Activated T-helper 1 cell treated with anti-CD3 and anti-CD28 coated beads, Interleukin-12 subunit alpha, Interleukin-12 subunit beta, Interleukin-2, Interleukin-4 antibody, amounts not matched to agents 30 ng/mL and 10 ng/mL and 1 ng/mL, durations not matched to agents 14 hours and 24 hours and 36 hours (primary cell): ENCODE measurements around the gene MVB12B. TPM values are rescaled to one million over a fixed set of nuclear protein-coding genes. Genes with fewer than 3 reads are reported as not detected.

ENCODE experiments used
- DNase-seq: peaks from one replicate; pipeline ENCODE4 v3.0.0; 2021; ENCODE audit warnings: low spot score
- H3K27ac Mint-ChIP-seq: one replicate; pipeline ENCODE4 v1.8.0; 2021; ENCODE audit warnings: mild to moderate bottlenecking, mixed read lengths
- H3K27me3 Mint-ChIP-seq: one replicate; pipeline ENCODE4 v1.8.0; 2022; ENCODE audit warnings: mild to moderate bottlenecking, moderate library complexity, mixed read lengths; ENCODE audit not compliant: insufficient read depth
- H3K36me3 Mint-ChIP-seq: one replicate; pipeline ENCODE4 v1.8.0; 2021; ENCODE audit warnings: low read depth, mixed read lengths
- H3K4me1 Mint-ChIP-seq: one replicate; pipeline ENCODE4 v1.8.0; 2021; ENCODE audit warnings: low read depth, mixed read lengths
- H3K4me3 Mint-ChIP-seq: one replicate; pipeline ENCODE4 v1.8.0; 2021; ENCODE audit warnings: mild to moderate bottlenecking, moderate library complexity, mixed read lengths
- H3K9me3 Mint-ChIP-seq: one replicate; pipeline ENCODE4 v1.8.0; 2021; ENCODE audit warnings: mixed read lengths
- intact Hi-C: fragments of 100-400 bp; cut with micrococcal nuclease; formaldehyde crosslinking; loops from one replicate; pipeline ENCODE4 v1.15.1; 2024
- total RNA-seq: library from RNA; stranded (reverse); gene quantifications from 2 replicates; pipeline ENCODE4 v1.2.3, GENCODE V29; 2022

The MVB12B gene
- total RNA-seq, 1 donor from 2014 or later, result 1.1 TPM

DNA sequence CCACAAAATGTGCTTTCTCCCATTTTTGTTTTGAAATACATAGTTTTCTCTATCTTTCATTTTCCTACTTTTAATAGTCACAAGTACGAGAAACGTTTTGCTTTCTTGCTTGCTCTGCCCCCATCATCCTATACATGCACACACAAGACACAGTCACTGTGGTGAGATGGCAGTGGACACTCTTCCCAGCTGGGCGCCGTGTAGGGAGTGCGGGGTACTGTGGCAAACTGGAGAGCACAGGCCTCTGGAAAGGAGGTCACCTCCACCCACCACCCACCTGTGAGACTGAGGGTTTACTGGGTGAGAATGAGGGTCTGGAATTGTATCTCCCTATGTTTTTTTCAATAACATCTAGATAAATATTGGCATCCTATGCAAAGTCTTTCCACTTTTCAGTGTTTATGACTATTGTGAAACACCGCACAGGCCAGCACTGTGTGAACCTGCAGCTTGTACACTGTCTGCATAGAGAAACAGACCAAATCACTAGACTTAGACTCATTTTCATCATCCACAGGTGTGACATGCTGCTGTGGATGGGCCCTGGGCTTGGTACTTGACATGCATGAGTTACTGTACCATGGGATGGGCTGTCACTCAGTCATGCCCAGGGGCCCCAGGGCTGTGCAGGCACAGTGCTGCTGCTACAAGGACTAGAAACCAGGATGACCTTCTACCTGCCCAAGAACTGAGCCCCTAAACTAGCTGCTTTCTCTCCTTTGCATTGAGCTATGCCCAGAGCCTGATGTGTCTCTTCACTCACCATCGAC lies 169.0 kb downstream of the MVB12B start:
- intact Hi-C loops, result loop anchor here (5.0 to 10.0 kb wide), 2 partner anchors 287 to 351 kb away; no protein-coding TSS in a partner anchor

DNA sequence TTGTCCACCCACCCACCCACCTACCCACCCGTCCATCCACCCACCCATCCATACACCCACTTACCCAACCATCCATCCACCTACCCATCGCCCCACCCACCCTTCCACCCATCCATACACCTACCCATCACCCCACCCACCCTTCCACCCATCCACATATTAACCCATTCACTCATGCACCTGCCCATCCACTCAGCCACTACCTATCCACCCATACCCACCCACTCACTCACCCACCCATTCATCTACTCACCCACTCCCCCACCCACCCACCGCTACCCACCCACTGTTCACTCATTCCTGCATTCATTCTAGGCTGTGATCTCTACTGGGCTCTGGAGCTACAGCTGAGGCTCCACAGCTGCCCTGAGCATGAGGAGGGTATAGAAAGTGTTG lies 169.6 kb downstream of the MVB12B start:
- H3K4me3 Mint-ChIP-seq, result no peak overlapping the region
- H3K27me3 Mint-ChIP-seq, result peaks cover 21% of the 10 kb centered on the region
- H3K36me3 Mint-ChIP-seq, result no peaks in the 10 kb centered on the region
- H3K9me3 Mint-ChIP-seq, result no peaks in the 10 kb centered on the region
- intact Hi-C loops, result loop anchor here (5.0 to 10.0 kb wide), 2 partner anchors 286 to 351 kb away; no protein-coding TSS in a partner anchor
- no peaks in the 10 kb centered on the region for H3K4me1 Mint-ChIP-seq
- no peak overlapping the region for H3K27ac Mint-ChIP-seq
- no peak for DNase-seq

More for the DNA sequence above, 169.0 kb downstream of the MVB12B start:
- Mint-ChIP-seq H3K4me1 (no peaks in the 10 kb centered on the region), H3K9me3 (no peaks in the 10 kb centered on the region), H3K36me3 (no peaks in the 10 kb centered on the region), H3K27ac (no peak overlapping the region), H3K27me3 (peaks cover 18% of the 10 kb centered on the region), H3K4me3 (no peak overlapping the region)
- no peak for DNase-seq

DNA sequence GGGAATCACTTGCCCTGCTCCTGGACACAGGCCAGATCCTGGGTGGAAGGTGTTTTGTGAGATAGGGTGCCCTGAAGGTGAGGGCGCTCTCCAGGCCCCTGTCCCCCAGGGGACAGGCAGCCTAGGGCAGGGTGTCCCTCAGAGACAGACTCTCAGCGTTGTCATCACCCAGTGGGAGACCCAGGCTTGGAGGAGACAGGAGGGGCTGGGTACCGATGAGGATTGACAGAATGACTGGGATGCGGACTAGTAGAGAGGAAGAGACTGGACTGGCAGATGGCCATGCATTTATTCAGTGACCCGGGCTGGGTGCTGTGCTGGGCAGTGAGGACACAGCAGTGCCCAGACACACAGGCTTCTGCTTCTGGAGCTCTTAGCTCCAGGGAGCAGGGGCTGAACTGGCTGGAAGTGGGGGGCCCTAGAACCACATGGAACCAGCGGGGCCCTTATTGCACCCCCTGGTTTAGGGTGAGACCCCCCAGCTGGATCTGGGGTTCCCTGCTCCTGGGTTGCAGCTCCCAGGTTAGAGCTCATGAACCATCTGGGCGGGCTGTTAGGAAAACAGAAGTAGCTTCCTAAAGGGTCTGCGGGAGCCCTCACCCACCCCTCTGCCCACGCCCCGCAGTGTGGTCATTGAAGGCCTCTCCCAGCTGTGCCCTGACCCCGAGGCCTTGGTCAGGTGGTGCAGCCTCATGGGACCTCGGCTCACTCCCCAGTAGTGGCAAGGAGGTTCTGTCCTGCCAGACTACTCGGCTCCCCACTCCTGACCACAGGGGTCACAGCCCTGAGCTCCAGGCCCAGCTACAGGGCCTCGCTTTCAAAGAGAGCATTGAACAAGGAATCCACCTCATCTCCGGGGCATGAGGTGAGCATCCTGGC lies 170.4 kb downstream of the MVB12B start:
- Mint-ChIP-seq H3K27ac (no peak overlapping the region), H3K36me3 (no peaks in the 10 kb centered on the region), H3K4me1 (no peaks in the 10 kb centered on the region), H3K4me3 (no peak overlapping the region), H3K27me3 (peaks cover 18% of the 10 kb centered on the region), H3K9me3 (no peaks in the 10 kb centered on the region)
- intact Hi-C loops, result loop anchor here (5.0 to 10.0 kb wide), 2 partner anchors 285 to 352 kb away; no protein-coding TSS in a partner anchor
- DNase-seq, result no peak

DNA sequence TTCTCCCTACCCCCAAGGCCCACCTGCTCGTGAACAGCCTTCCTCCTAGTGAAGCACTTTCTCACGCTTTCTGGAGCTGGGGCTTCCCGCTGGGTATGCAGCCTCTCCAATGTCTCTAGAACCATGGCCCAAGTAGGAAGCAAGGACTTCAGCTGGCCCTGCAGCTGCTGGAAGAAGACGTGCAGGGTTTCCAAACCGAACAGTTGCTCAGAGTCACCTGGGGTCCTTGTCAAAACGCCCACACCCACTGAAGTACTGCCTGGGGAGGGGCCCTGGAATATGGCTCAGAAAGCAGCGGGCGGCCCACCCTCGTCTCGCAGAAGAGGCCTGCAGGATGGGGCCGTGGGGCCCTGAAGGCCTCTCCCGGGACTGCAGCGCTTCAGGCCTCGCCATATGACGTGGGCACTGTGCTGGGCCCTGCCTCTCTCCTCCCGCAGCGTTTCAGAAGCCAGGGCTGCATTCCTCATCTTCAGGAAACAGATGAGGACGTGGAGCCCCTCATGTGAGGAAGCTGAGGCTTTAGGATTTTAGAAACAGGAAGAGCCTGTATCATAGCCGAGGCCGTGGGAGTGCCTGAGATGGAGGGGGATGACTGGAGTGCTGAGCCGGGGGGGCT lies 171.1 kb downstream of the MVB12B start:
- intact Hi-C loops, result loop anchor here (5.0 to 10.0 kb wide), 2 partner anchors 285 to 353 kb away; no protein-coding TSS in a partner anchor
- Mint-ChIP-seq H3K36me3 (no peaks in the 10 kb centered on the region), H3K27ac (no peak overlapping the region), H3K4me1 (no peaks in the 10 kb centered on the region), H3K9me3 (no peaks in the 10 kb centered on the region), H3K4me3 (no peak overlapping the region), H3K27me3 (peaks cover 18% of the 10 kb centered on the region)
- no peak for DNase-seq

DNA sequence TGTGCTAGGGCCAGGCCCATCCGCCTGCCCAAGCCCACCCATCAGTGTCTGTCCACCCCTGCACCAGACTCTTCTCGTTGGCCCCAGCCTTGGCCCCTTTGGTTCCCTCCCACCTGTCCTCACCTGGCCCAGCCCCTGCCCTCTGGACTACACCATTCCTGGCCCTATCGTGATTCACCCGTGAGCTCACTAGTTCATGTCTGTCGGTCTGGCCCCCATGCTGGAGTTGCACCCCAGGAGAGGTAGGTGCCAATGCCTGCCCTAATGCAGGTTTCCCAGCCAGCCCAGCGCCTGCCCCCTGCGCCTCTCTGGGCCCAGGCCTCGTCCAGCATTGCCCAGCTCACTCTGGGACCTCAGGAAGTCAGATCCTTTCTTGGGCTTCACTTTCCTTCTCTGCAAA lies 171.7 kb downstream of the MVB12B start:
- DNase-seq, result no peak
- H3K36me3 Mint-ChIP-seq, result no peaks in the 10 kb centered on the region
- peaks cover 18% of the 10 kb centered on the region for H3K27me3 Mint-ChIP-seq
- H3K9me3 Mint-ChIP-seq, result no peaks in the 10 kb centered on the region
- H3K4me1 Mint-ChIP-seq, result no peaks in the 10 kb centered on the region
- no peak overlapping the region for H3K27ac Mint-ChIP-seq
- intact Hi-C loops, result loop anchor here (5.0 to 10.0 kb wide), 2 partner anchors 284 to 354 kb away; no protein-coding TSS in a partner anchor
- H3K4me3 Mint-ChIP-seq, result no peak overlapping the region

DNA sequence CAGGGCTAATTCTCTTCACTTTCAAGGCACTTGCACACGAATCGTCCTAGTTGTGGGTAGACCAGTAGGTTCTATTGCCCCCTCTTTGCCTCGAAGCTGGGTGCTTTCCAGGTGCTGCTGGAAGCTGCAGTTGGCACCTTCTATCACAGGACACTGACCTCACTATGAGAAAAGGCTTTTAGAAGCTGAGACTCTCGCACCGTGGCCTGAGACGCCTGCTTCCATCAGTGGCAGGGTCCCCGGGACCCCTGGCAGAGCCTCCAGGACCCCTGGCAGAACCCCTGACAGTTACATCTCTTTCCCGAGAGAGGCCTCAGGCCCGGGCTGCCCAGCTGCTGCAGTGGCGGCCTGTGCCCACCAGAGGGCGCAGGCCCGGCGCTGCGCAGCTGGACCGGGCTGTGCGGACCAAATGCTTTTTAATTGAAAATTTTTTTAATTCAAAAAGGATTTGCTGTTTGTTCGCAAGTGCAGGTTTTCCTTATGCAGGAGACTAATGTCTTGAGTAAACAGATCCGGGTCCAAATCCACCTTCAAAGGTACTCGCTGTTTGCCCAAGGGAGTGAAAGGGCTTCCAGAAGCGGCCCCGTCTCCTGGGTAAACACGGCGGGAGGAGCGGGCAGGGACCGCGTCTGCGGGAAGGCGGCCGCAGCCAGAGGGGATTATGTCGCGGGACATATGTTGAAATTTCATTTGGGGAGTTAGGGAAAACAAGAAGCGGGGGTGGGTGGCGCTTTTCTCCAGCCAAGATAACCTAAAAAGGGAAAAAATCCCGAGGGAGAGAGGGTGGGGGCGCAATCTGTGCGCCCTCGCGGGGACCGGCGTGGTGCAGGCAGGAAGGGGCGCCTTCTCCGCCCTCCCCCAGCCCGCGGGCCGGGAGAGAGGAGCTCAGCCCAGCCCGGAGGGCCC lies 172.6 kb downstream of the MVB12B start:
- Mint-ChIP-seq H3K27me3 (peaks cover 18% of the 10 kb centered on the region), H3K36me3 (no peaks in the 10 kb centered on the region), H3K4me1 (no peaks in the 10 kb centered on the region), H3K4me3 (peak overlapping the region; percentile 49), H3K9me3 (no peaks in the 10 kb centered on the region), H3K27ac (no peak overlapping the region)
- peak; percentile 10 for DNase-seq
- intact Hi-C loops, result loop anchor here (1.0 to 10.0 kb wide), 3 partner anchors 59 to 354 kb away; no protein-coding TSS in a partner anchor

DNA sequence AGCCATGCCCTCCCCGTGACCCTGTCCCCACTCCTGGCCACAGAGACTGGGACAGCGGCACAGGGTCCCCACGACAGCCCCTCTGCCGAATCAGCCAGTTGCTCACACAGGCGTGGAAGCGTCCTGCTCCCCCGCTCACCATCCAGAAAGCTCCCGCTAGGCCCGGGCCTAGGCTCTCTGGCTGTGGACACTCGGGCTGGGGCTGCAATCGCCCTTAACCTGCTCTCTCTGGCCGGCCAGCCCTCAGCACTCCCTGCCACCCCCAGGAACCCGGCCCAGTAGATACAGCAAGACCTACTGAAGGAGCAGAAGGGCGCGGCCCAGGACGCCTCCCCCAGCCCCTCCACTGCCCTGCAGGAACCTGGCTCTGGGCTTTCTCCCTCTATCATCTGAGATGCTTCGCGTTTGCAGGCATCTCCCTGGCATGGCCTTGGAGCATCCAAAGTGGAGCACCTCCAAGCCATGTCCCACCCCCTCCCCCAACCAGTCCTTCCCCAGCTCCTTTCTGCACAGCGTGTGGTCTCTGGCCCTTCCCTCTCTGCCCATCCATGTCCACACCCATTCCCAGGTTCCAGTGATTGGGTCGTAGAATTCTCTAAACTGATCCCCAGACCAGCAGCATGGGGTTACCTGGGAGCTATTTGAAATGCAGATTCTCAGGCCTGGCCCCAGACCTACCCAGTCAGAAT lies 173.4 kb downstream of the MVB12B start:
- Mint-ChIP-seq H3K36me3 (no peaks in the 10 kb centered on the region), H3K9me3 (no peaks in the 10 kb centered on the region), H3K27ac (no peak overlapping the region), H3K4me1 (no peaks in the 10 kb centered on the region), H3K4me3 (no peak overlapping the region), H3K27me3 (peaks cover 18% of the 10 kb centered on the region)
- DNase-seq, result no peak
- intact Hi-C loops, result loop anchor here (1.0 to 10.0 kb wide), 3 partner anchors 58 to 355 kb away; no protein-coding TSS in a partner anchor

DNA sequence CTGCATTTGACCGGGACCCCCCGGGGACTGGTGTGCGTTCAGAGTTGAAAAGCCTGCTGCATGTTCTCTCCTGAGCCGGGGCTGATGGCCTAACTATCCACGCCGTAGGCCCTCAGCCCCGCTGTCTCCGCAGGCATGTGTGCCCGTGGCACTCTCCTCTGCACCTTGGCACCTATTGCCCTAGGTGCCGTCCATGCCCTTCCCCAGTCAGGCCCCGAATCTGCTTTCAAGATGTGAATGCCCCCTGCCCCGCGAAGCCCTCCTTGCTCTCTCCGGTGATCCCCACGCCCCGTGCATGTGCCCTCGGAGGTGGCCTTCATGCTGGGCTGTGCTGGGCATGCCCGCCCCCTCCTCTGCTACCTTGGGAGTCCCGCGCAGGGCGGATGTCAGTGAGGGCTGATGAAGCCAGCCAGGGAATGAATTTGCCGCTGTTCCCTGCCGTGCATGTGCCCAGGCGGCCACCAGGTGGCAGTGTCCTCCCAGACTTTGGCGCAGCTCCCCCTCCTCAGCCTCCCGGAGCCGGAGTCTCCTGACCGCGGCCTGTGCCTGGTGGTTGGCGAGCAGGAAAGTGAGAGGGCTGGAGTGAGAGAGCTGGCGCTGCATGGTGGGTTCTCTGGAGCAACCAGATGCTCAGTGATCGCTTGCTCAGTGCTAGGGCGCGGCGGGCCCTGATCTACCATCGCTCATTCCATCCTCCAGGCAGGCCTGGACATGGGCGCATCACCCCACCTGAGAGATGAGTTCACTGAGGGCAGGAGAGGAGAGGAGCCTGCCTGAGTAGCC lies 174.2 kb downstream of the MVB12B start:
- intact Hi-C loops, result loop anchor here (1.0 kb wide), 1 partner anchor 17 kb away; no protein-coding TSS in a partner anchor
- H3K36me3 Mint-ChIP-seq, result no peaks in the 10 kb centered on the region
- H3K27ac Mint-ChIP-seq, result no peak overlapping the region
- no peaks in the 10 kb centered on the region for H3K4me1 Mint-ChIP-seq
- DNase-seq, result peak; percentile 41
- H3K4me3 Mint-ChIP-seq, result no peak overlapping the region
- no peaks in the 10 kb centered on the region for H3K9me3 Mint-ChIP-seq
- peaks cover 18% of the 10 kb centered on the region for H3K27me3 Mint-ChIP-seq

DNA sequence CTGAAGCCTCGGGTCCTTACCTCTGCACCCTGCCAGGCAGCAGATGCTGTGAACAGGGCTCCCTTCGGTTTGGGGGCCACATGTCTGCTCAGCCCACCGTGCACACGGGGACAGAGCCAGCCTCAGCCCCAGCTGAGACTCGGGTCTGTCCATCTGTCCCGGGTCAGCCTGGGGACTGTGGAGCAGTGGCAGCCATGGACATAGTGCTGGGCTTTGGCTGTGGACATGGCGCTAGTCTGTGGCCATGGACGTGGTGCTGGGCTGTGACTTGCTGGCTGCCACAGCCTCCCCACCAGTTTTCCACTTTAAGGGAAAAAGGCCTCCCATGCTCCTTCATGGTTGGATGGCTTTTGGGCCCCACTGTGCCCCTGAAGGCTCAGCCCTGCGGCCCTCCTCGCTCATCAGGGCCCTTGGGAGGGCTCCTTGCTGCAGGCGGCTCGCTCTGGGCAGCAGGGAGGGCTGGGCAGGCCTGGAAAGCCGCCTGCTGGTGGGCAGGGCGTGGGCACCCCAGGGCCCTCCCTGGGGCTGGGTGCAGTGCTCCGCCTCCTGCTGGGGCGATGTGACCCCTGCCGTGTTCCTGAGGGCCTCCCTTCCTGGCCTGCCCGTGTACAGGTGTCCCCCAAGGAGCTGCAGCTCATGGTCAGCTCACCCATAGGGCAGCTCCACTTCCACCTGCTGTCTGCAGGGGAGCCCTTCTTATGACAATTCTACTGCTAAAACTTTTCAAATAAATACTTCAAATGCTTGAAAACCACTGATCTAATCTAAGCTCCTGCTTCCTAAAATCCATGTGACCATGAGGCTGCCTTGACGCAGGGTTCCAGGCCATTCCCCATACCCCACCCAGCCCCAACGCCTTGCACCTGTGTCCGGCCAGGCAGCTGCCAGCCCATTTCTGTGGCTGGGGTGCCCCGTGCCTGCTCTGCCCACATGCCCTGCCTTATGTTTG lies 175.0 kb downstream of the MVB12B start:
- intact Hi-C loops, result loop anchor here (1.0 kb wide), 1 partner anchor 16 kb away; no protein-coding TSS in a partner anchor

More for the DNA sequence above, 175.0 kb downstream of the MVB12B start:
- no peaks in the 10 kb centered on the region for H3K4me1 Mint-ChIP-seq
- H3K27ac Mint-ChIP-seq, result no peak overlapping the region
- no peak for DNase-seq
- no peak overlapping the region for H3K4me3 Mint-ChIP-seq
- H3K36me3 Mint-ChIP-seq, result no peaks in the 10 kb centered on the region
- H3K27me3 Mint-ChIP-seq, result peaks cover 18% of the 10 kb centered on the region
- no peaks in the 10 kb centered on the region for H3K9me3 Mint-ChIP-seq
